GM13976 (cell line): ENCODE measurements around the gene ZDHHC7.

Experiments used
- DNase-seq: peaks from one replicate; pipeline ENCODE4 v3.0.0; 2012; ENCODE audit warnings: low spot score
- in situ Hi-C: fragments of 300-500 bp; cut with MboI; formaldehyde crosslinking; loops from one replicate; pipeline ENCODE4 v1.12.0; 2022; ENCODE audit warnings: low sequenced_read_pairs, mixed read lengths, inconsistent platforms; ENCODE audit not compliant: unreplicated experiment
- TF ChIP-seq, protein P1 (sequence below): IDR thresholded peaks from 2 replicates; pipeline ENCODE4 v1.5.1; 2012; ENCODE audit warnings: borderline replicate concordance, mild to moderate bottlenecking; ENCODE audit not compliant: insufficient read depth; ENCODE audit errors: extremely low read depth, missing control alignments, control extremely low read depth

The ZDHHC7 gene

DNA sequence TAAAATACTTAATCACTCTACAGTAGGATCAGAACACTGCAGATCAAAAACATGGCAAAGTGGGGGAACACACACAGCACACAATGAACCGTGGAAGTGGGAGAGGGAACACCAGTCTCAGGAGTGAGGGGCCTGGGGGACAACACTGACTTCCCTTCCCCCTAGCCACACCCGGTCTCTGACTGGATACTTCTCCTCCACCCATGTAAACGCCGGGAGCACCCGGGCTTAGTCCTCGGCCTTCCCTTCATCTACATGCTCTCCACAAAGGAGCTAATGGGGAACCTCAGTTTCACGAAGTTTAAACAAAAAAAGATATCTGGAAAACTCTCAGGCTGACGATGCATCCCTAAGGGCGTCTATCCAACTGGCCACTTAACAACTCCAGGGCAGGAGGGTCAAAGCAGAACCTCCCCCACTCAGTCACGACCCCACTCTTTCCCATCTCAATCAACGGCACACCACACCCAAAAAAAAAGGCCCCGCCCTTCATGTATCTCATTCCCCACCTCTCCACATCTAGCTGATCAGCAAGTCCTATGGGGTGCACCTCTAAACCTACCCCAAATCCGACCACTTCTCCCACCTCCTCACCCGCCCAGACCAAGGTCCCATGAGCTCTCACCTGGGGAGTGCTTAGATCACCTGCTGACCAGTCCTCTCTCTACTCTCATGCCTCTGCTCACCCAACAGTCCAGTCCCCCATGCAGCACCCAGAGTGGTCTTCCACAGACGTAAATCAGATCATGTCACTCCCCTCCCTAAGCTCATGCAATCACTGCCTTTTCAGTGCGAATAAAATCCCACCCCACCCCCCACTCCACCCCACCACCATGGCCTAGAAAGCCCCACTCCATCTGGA lies 7.4 kb downstream of the ZDHHC7 start:
- in situ Hi-C loops = no loop called here
- TF ChIP-seq, protein P1, sequence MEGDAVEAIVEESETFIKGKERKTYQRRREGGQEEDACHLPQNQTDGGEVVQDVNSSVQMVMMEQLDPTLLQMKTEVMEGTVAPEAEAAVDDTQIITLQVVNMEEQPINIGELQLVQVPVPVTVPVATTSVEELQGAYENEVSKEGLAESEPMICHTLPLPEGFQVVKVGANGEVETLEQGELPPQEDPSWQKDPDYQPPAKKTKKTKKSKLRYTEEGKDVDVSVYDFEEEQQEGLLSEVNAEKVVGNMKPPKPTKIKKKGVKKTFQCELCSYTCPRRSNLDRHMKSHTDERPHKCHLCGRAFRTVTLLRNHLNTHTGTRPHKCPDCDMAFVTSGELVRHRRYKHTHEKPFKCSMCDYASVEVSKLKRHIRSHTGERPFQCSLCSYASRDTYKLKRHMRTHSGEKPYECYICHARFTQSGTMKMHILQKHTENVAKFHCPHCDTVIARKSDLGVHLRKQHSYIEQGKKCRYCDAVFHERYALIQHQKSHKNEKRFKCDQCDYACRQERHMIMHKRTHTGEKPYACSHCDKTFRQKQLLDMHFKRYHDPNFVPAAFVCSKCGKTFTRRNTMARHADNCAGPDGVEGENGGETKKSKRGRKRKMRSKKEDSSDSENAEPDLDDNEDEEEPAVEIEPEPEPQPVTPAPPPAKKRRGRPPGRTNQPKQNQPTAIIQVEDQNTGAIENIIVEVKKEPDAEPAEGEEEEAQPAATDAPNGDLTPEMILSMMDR = no peak
- no peak for DNase-seq

DNA sequence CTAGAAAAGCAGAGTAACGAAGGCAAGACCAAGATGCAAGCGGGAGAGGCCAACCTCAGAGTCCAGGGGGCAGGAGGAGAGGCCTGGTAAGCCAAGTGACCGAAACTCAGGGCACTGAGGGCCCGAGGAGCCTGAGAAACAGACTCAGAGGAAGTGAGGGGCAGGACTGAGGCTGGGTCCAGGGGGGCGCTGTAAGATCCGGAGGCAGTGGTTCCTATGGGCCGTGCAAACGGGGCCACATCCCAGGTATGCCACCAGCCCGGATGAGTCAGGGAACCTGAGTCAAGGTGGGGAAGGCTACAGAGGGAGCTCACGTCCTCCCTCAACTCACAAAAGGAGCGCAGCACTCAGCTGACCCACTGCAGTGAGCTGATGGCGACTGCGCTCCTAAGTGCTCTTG lies 8.3 kb downstream of the ZDHHC7 start:
- DNase-seq = no peak
- TF ChIP-seq, protein P1 = no peak
- in situ Hi-C loops = no loop called here

DNA sequence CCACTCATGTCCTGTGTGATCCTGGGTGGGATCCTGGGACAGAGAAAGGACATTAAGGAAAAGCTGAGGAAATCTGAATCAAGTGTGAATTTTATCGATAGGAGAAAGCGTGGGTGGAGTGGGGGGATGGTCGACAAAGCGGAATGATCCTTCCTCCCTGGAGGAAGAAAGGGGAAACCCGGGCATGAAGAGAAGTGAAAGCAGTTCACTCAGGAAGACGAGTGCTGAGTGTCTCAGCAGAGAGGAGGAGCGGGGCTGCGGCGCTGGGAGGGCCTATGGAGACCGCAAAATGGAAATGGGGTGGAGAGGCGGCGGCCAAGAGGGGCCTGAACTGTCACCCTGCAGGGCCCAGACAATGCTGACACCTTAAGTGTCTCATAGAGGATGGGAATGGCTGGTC lies 8.7 kb downstream of the ZDHHC7 start:
- in situ Hi-C loops = no loop called here
- TF ChIP-seq, protein P1 = no peak
- no peak for DNase-seq

DNA sequence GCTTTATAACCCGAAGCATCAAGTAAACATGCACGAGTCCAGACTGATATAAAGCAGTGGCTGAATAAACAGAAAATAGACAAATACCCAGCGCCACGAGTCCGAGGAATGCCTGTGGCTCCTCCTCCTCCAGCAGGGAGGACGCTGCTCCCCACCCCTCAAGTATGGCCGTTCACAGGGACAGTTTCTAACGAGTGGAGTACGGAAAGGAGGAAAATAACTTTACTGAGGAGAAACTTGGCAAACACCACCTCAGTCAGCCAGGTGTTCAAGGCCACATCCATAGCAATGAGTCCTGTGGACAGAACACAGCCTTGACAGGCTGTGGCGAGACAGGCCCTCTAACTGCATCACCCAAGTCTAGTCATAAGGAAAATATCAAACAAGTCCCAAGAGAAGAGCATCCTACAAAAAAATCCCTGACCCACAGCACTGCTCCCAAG lies 9.2 kb downstream of the ZDHHC7 start:
- TF ChIP-seq, protein P1 = no peak
- in situ Hi-C loops = no loop called here
- no peak for DNase-seq

DNA sequence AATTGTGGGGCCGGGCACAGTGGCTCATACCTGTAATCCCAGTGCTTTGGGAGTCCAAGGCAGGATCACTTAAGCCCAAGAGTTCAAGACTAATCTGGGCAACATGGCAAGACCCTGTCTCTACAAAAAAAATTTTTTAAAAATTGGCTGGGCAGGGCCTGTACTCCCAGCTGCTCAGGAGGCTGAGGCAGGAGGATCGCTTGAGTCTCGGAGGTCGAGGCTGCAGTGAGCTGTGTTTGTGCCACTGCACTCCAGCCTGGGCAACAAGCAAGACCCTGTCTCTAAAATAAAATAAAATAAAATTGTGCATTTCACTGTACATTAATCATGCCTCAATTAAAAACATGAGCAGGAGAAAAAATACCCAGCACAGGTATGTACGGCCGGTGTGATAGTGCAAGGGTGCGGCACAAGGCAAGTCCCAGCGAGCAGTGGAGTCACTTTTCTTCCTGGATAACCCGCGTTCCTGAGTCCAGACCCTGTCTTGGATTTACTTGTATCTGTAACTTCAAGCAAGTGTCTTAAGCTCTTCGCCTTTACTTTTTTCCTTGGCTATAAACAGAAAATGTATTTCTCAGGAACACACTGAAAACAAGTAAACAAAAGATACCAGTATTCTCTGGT lies 11.4 kb downstream of the ZDHHC7 start:
- in situ Hi-C loops = no loop called here
- TF ChIP-seq, protein P1 = no peak
- no peak for DNase-seq

DNA sequence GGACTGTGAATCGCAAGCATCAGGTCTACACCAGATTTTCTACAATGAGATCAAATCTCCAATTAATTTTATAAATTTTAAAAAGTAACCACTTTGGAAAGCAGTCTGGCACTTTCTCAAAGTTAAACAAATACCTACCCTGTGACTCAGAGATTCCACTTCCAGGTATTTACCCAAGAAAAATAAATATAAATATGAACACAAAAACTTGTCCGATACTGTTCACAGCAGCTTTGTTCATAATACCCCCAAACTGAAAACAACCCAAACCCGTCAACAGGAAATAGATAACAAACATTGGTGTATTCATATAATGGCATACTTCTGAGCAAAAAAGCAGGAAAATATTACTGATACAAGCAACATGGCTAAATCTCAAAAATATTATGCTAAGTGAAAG lies 12.1 kb downstream of the ZDHHC7 start:
- TF ChIP-seq, protein P1 = no peak
- no peak for DNase-seq
- in situ Hi-C loops = no loop called here

DNA sequence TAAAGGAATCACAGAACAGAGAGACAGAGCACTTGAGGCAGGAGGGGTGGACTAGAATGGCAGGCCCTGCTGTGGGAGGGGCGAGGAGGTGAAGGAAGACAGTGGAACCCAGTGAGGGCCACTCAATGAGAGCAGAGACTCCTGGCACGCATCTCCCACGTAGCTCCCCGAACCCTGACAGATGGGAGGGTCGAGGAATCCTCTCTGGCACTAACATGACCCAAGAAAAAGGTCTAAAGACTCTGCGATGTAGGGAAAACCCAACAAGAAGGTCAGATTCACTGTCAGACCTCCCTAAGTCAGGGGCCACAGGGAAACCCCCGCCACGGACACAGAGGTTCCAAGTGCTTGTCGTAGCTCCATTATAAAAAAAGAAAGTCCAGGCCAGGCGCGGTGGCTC lies 15.0 kb downstream of the ZDHHC7 start:
- in situ Hi-C loops = no loop called here
- TF ChIP-seq, protein P1 = no peak
- no peak for DNase-seq
